Endothelial cell of umbilical vein (primary cell): ENCODE results near the gene ANO1. TPM values are rescaled to one million over a fixed set of nuclear protein-coding genes. Genes with fewer than 3 reads are reported as not detected.
"Not testable (repeated sequence)": the region's sequence is repeated elsewhere in the genome, so short reads cannot be mapped to it uniquely, and the experiment has no call there.

Experiments
- BruUV-seq: library from RNA; stranded (reverse); fragments of 400-500 nt; replicated peaks from 2 replicates; lab custom pipeline; 2021; lab: Mats Ljungman, UMichigan
- CTCF ChIA-PET: fragments of 300-600, 350-600 bp; sonication (Branson Sonifier 250); formaldehyde crosslinking; loops from one replicate; lab custom pipeline; 2021; ENCODE audit warnings: antibody characterized with exemption, inconsistent platforms; lab: Charles Lee
- POLR2A ChIA-PET: fragments of 300-600, 350-600 bp; sonication (Branson Sonifier 250); formaldehyde crosslinking; loops from one replicate; lab custom pipeline; 2021; ENCODE audit warnings: antibody characterized with exemption, inconsistent platforms; lab: Charles Lee
- DNase-seq: peaks from one replicate; pipeline ENCODE4 v3.0.0-alpha.2; 2011; ENCODE audit warnings: low read depth, low spot score
- FAIRE-seq: peaks from 2 replicates; lab custom pipeline; 2011; peaks lifted over from hg19 to GRCh38; lab: Jason Lieb, UNC
- H2AFZ ChIP-seq: 2 replicates; pipeline ENCODE4 v1.6.0; 2012; ENCODE audit warnings: low read depth, low read length, control low read depth, inconsistent platforms
- H3K27ac ChIP-seq: 2 replicates; pipeline ENCODE4 v1.5.1; 2011; ENCODE audit warnings: low read depth, mild to moderate bottlenecking, control low read depth, low read length, moderate library complexity; ENCODE audit not compliant: insufficient read depth
- H3K27me3 ChIP-seq, 2 experiments: 2 replicates each; pipeline versions ENCODE4 v1.6.0 to v1.6.1; 2011; ENCODE audit warnings: low read length in 2 of 2, mixed read lengths in 1 of 2; ENCODE audit not compliant: control insufficient read depth in 2 of 2, insufficient read depth in 2 of 2
- H3K36me3 ChIP-seq, 2 experiments: 2 replicates in 1 of 2; 3 replicates in 1 of 2; pipeline ENCODE4 v1.5.1; 2011; ENCODE audit warnings: low read length in 2 of 2, mild to moderate bottlenecking in 1 of 2, moderate library complexity in 1 of 2; ENCODE audit not compliant: control insufficient read depth in 2 of 2, insufficient read depth in 2 of 2; ENCODE audit errors: extremely low read depth in 1 of 2
- H3K4me1 ChIP-seq: 3 replicates; pipeline ENCODE4 v1.5.1; 2011; ENCODE audit warnings: mild to moderate bottlenecking, low read length; ENCODE audit not compliant: control insufficient read depth, insufficient read depth; ENCODE audit errors: extremely low read depth
- H3K4me2 ChIP-seq: 2 replicates; pipeline ENCODE4 v1.6.1; 2011; ENCODE audit warnings: low read length, control low read depth, mixed read lengths; ENCODE audit not compliant: insufficient read depth
- H3K4me3 ChIP-seq, 3 experiments: fragments of 200-600 bp in 1 of 3; sonication (generic), shearing (Covaris generic) in 1 of 3; replicated peaks in 1 of 3; 2 replicates each; pipeline ENCODE4 v1.5.1; 2011 to 2016; ENCODE audit warnings: control low read depth in 3 of 3, low read length in 3 of 3, mild to moderate bottlenecking in 2 of 3, inconsistent platforms in 1 of 3, low read depth in 1 of 3, moderate library complexity in 1 of 3; ENCODE audit not compliant: insufficient read depth in 1 of 3
- H3K79me2 ChIP-seq: 2 replicates; pipeline ENCODE4 v1.6.0; 2012; ENCODE audit warnings: low read length, inconsistent platforms; ENCODE audit not compliant: control insufficient read depth, insufficient read depth
- H3K9ac ChIP-seq: replicated peaks from 2 replicates; pipeline ENCODE3; 2011; ENCODE audit warnings: low read length, control low read depth; ENCODE audit not compliant: insufficient read depth; ENCODE audit errors: extremely low read depth
- H3K9me1 ChIP-seq: replicated peaks from 3 replicates; pipeline ENCODE4 v1.6.0; 2011; ENCODE audit warnings: mild to moderate bottlenecking, low read length; ENCODE audit not compliant: control insufficient read depth, insufficient read depth; ENCODE audit errors: extremely low read depth
- H3K9me3 ChIP-seq: replicated peaks from 2 replicates; pipeline ENCODE4 v1.5.1; 2012; ENCODE audit warnings: low read length, inconsistent platforms; ENCODE audit not compliant: control insufficient read depth, insufficient read depth
- H4K20me1 ChIP-seq: replicated peaks from 2 replicates; pipeline ENCODE3; 2011; ENCODE audit warnings: mild to moderate bottlenecking, low read length; ENCODE audit not compliant: control insufficient read depth, insufficient read depth; ENCODE audit errors: extremely low read depth
- EZH2 ChIP-seq: IDR thresholded peaks from 2 replicates; pipeline ENCODE4 v1.6.1; 2012; ENCODE audit warnings: borderline replicate concordance, low read depth, mild to moderate bottlenecking, moderate library complexity, low read length, inconsistent platforms; ENCODE audit not compliant: severe bottlenecking
- FOS ChIP-seq: IDR thresholded peaks from 2 replicates; pipeline ENCODE4 v1.6.1; 2011; ENCODE audit warnings: mild to moderate bottlenecking, low read length, moderate library complexity, borderline replicate concordance; ENCODE audit not compliant: insufficient read depth
- GATA2 ChIP-seq: IDR thresholded peaks from 2 replicates; pipeline ENCODE4 v1.7.0; 2011; ENCODE audit warnings: low read depth, mild to moderate bottlenecking, moderate library complexity, mixed read lengths, low read length; ENCODE audit not compliant: insufficient read length, insufficient read depth
- JUN ChIP-seq: IDR thresholded peaks from 2 replicates; pipeline ENCODE4 v1.6.1; 2011; ENCODE audit warnings: borderline replicate concordance, low read depth; ENCODE audit not compliant: insufficient read length, insufficient read depth
- MYC ChIP-seq: IDR thresholded peaks from one replicate; pipeline ENCODE4 v1.6.1; 2011; ENCODE audit warnings: mild to moderate bottlenecking, low read depth, low read length
- POLR2A ChIP-seq: IDR thresholded peaks from 2 replicates; pipeline ENCODE4 v1.6.1; 2012; ENCODE audit warnings: low read depth, mild to moderate bottlenecking, control low read depth, low read length
- POLR2AphosphoS5 ChIP-seq: IDR thresholded peaks from 2 replicates; pipeline ENCODE4 v1.6.1; 2012; ENCODE audit warnings: low read depth, mild to moderate bottlenecking, control low read depth, low read length, moderate library complexity; ENCODE audit not compliant: insufficient read depth
- dilution Hi-C: fragments of 300-500 bp; cut with MboI; formaldehyde crosslinking; loops from one replicate; pipeline ENCODE4 v1.15.0; 2019; ENCODE audit warnings: low sequenced_read_pairs; ENCODE audit not compliant: extremely low pct_ligation_motif_present
- intact Hi-C: fragments of 100-400 bp; cut with micrococcal nuclease; formaldehyde crosslinking; loops from one replicate; pipeline ENCODE4 v1.10.0; 2022
- polyA plus RNA-seq, 4 experiments: library from polyadenylated mRNA; depleted of rRNA in 3 of 4; stranded (reverse) in 3 of 4; unstranded in 1 of 4; fragments of >200 nt; gene quantifications; 2 replicates each; pipeline versions ENCODE4 v1.2.1 to v1.2.3, GENCODE V29; 2011 to 2012; ENCODE audit warnings: missing spikeins in 1 of 4
- total RNA-seq: library from RNA; stranded (reverse); gene quantifications from 2 replicates; pipeline ENCODE4 v1.2.3, GENCODE V29; 2021
- TF ChIP-seq, protein P1 (sequence below), 2 donors: IDR thresholded peaks; 1 replicate in 1 of 2; 2 replicates in 1 of 2; pipeline ENCODE4 v1.5.1; 2011; ENCODE audit warnings: low read length in 2 of 2, mild to moderate bottlenecking in 2 of 2, moderate library complexity in 2 of 2, control low read depth in 1 of 2, inconsistent platforms in 1 of 2, low read depth in 1 of 2; ENCODE audit not compliant: insufficient read depth in 1 of 2; ENCODE audit errors: extremely low read depth in 1 of 2
- TF ChIP-seq, protein P2 (sequence below): IDR thresholded peaks from 2 replicates; pipeline ENCODE4 v1.6.1; 2011; ENCODE audit not compliant: insufficient read depth, insufficient read length

The ANO1 gene
- total and polyA plus RNA-seq, 2 donors (not counting 3 experiments of a cell fraction or from before 2014, with no cell fraction given) = 0.03 to 0.40 TPM

DNA sequence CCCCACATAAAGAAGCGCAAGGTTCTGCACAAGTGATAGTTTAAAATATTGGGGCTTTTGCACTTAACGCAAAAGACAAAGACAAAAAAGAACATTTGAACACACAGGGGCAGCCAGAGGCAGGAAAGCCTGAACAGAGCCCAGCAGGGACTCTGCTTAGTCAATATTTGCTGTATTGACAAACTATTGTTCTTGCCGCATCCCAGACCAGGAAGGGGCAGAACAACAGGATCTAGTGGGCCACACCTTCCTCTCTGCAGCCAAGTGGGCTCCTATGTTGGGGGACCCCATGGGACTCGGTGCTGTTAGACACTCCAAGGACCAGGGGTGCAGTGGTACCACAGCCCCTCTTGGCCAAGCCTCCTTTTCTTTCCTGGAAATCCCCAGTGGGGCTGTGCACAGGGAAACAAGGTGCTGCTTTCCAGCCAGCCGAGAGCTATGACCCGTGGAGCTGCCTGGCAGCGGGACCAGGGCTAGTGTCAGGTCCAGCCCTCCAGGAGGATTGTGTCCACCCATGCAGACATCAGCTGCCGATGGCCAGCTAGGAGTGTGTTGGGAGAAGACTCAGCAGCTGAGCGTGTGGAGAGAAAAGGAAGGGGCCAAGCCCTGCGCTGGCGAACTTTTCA, 43.3 kb upstream of the ANO1 start:
- TF ChIP-seq, protein P1, sequence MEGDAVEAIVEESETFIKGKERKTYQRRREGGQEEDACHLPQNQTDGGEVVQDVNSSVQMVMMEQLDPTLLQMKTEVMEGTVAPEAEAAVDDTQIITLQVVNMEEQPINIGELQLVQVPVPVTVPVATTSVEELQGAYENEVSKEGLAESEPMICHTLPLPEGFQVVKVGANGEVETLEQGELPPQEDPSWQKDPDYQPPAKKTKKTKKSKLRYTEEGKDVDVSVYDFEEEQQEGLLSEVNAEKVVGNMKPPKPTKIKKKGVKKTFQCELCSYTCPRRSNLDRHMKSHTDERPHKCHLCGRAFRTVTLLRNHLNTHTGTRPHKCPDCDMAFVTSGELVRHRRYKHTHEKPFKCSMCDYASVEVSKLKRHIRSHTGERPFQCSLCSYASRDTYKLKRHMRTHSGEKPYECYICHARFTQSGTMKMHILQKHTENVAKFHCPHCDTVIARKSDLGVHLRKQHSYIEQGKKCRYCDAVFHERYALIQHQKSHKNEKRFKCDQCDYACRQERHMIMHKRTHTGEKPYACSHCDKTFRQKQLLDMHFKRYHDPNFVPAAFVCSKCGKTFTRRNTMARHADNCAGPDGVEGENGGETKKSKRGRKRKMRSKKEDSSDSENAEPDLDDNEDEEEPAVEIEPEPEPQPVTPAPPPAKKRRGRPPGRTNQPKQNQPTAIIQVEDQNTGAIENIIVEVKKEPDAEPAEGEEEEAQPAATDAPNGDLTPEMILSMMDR (IDR thresholded peaks at IDR 0.05; ENCODE audit: extremely low read depth in 1 of 2, insufficient read depth in 1 of 2, low read depth in 1 of 2, low read length in 2 of 2) = no peak
- TF ChIP-seq FOS (no peak), JUN (no peak), EZH2 (no peak), POLR2AphosphoS5 (no peak), MYC (no peak), GATA2 (no peak), POLR2A (no peak)
- TF ChIP-seq, protein P2, sequence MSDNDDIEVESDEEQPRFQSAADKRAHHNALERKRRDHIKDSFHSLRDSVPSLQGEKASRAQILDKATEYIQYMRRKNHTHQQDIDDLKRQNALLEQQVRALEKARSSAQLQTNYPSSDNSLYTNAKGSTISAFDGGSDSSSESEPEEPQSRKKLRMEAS = no peak
- FAIRE-seq (no peak), DNase-seq (no peak)
- H3K4me3 ChIP-seq = no peak overlapping the region
- CTCF ChIA-PET = interaction anchor here (0.8 to 1.2 kb wide), 2 partner anchors 11 to 161 kb away, joined by 3 read pairs; no protein-coding TSS in a partner anchor
- no peaks in the 10 kb centered on the region for H3K36me3 ChIP-seq
- no peaks in the 10 kb centered on the region for H4K20me1 ChIP-seq
- H3K9me3 ChIP-seq = no peaks in the 10 kb centered on the region
- no peak overlapping the region for H2AFZ ChIP-seq
- intact Hi-C loops = no loop called here
- BruUV-seq = no TSS peak
- no peak overlapping the region for H3K27ac ChIP-seq
- no peaks in the 10 kb centered on the region for H3K9me1 ChIP-seq
- H3K9ac ChIP-seq = no peak overlapping the region
- H3K27me3 ChIP-seq = no peaks in the 10 kb centered on the region
- no peaks in the 10 kb centered on the region for H3K79me2 ChIP-seq
- no peak overlapping the region for H3K4me2 ChIP-seq
- dilution Hi-C loops = no loop called here
- POLR2A ChIA-PET = no interaction called here
- H3K4me1 ChIP-seq = no peaks in the 10 kb centered on the region

DNA sequence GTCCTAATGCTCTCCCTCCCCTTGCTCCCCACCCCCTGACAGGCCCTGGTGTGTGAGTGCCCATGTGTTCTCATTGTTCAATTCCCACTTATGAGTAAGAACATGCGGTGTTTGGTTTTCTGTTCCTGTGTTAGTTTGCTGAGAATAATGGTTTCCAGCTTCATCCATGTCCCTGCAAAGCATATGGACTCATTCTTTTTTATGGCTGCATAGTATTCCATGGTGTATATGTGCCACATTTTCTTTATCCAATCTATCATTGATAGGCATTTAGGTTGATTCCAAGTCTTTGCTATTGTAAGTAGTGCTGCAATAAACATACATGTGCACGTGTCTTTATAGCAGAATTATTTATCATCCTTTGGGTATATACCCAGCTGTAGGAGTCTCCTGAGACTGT, 42.5 kb upstream of the ANO1 start:
- CTCF ChIA-PET = interaction anchor here (0.8 kb wide), 1 partner anchor 10 kb away, joined by 3 read pairs; no protein-coding TSS in a partner anchor
- DNase-seq, H2AFZ ChIP-seq, H3K36me3 ChIP-seq, H3K27ac ChIP-seq, H3K27me3 ChIP-seq, H4K20me1 ChIP-seq, H3K4me3 ChIP-seq, FAIRE-seq, dilution Hi-C loops, H3K9me1 ChIP-seq, H3K79me2 ChIP-seq, H3K4me1 ChIP-seq, H3K9ac ChIP-seq, POLR2A ChIA-PET, H3K4me2 ChIP-seq, BruUV-seq, H3K9me3 ChIP-seq, intact Hi-C loops: not testable (repeated sequence)
